NCI-H146 treated with DMSO at 0.1 percent for 48 hours (cell line): ENCODE data around the gene LINGO1.

ENCODE experiments used
- DNase-seq: peaks from one replicate; lab custom pipeline; 2025; ENCODE audit not compliant: unreplicated experiment; lab: John Stamatoyannopoulos, UW

Gene LINGO1

GRCh38 chr15:77573802-77574201, 58.9 kb downstream of the LINGO1 start:
- no peak for DNase-seq

- no peak for DNase-seq
Measured at GRCh38 chr15:77572186-77572585, 60.5 kb downstream of the LINGO1 start.

GRCh38 chr15:77571741-77572140, 61.0 kb downstream of the LINGO1 start:
- no peak for DNase-seq

GRCh38 chr15:77571181-77571580, 61.5 kb downstream of the LINGO1 start:
- DNase-seq = no peak

- peak; percentile 2 for DNase-seq
Measured at GRCh38 chr15:77569729-77570125, 63.0 kb downstream of the LINGO1 start.

- DNase-seq = peak; percentile 11
Measured at GRCh38 chr15:77568973-77569728, 63.6 kb downstream of the LINGO1 start.

GRCh38 chr15:77568014-77568972, 64.4 kb downstream of the LINGO1 start:
- no peak for DNase-seq

GRCh38 chr15:77567202-77567601, 65.5 kb downstream of the LINGO1 start:
- DNase-seq = no peak

GRCh38 chr15:77566092-77566491, 66.6 kb downstream of the LINGO1 start:
- DNase-seq = no peak

- no peak for DNase-seq
Measured at GRCh38 chr15:77565378-77565915, 67.3 kb downstream of the LINGO1 start.

GRCh38 chr15:77564938-77565337, 67.8 kb downstream of the LINGO1 start:
- DNase-seq = no peak

GRCh38 chr15:77564341-77564740, 68.4 kb downstream of the LINGO1 start:
- no peak for DNase-seq

GRCh38 chr15:77563623-77564156, 69.0 kb downstream of the LINGO1 start:
- DNase-seq = no peak
